ENCODE data around the gene CAMK1G. TPM values are rescaled to one million over a fixed set of nuclear protein-coding genes. Genes with fewer than 3 reads are reported as not detected.

Gene CAMK1G
- total and polyA plus RNA-seq, 4 donors = 2.1 to 10.8 (median 8.8) TPM

GRCh38 chr1:209628618-209629299 lies 45.2 kb downstream of the CAMK1G start:
- Histone ChIP-seq H3K4me1 (ENCODE audit: control insufficient read depth, insufficient read depth, low read length) (peaks cover 51% of the 10 kb centered on the region), H3K27me3 (ENCODE audit: control insufficient read depth, insufficient read depth, low read length) (no peaks in the 10 kb centered on the region), H3K27ac (ENCODE audit: low read depth, low read length) (no peak overlapping the region), H3K9me3 (ENCODE audit: control insufficient read depth, insufficient read depth, low read length) (no peaks in the 10 kb centered on the region), H3K36me3 (ENCODE audit: control insufficient read depth, insufficient read depth, low read length) (peaks cover 3% of the 10 kb centered on the region), H3K4me3 (ENCODE audit: low read depth, low read length) (no peak overlapping the region)
- 82% methylated on average over 4 of the region's 7 CpGs for WGBS (ENCODE audit: insufficient coverage)
- no peak for DNase-seq (ENCODE audit: low read depth in 4 of 6, low spot score in 6 of 6)

GRCh38 chr1:209629621-209630382 lies 46.3 kb downstream of the CAMK1G start:
- no peak overlapping the region for H3K27ac ChIP-seq (ENCODE audit: low read depth, low read length)
- no peaks in the 10 kb centered on the region for H3K9me3 ChIP-seq (ENCODE audit: control insufficient read depth, insufficient read depth, low read length)
- peak in 1 of 6 donors; percentile 57 for DNase-seq (ENCODE audit: low read depth in 4 of 6, low spot score in 6 of 6)
- peaks cover 44% of the 10 kb centered on the region for H3K4me1 ChIP-seq (ENCODE audit: control insufficient read depth, insufficient read depth, low read length)
- WGBS (ENCODE audit: insufficient coverage) = 92% methylated on average over 10 of the region's 11 CpGs
- peaks cover 3% of the 10 kb centered on the region for H3K36me3 ChIP-seq (ENCODE audit: control insufficient read depth, insufficient read depth, low read length)
- no peak overlapping the region for H3K4me3 ChIP-seq (ENCODE audit: low read depth, low read length)
- no peaks in the 10 kb centered on the region for H3K27me3 ChIP-seq (ENCODE audit: control insufficient read depth, insufficient read depth, low read length)

GRCh38 chr1:209630383-209631225 lies 47.1 kb downstream of the CAMK1G start:
- Histone ChIP-seq H3K36me3 (ENCODE audit: control insufficient read depth, insufficient read depth, low read length) (peaks cover 3% of the 10 kb centered on the region), H3K4me1 (ENCODE audit: control insufficient read depth, insufficient read depth, low read length) (peaks cover 42% of the 10 kb centered on the region), H3K9me3 (ENCODE audit: control insufficient read depth, insufficient read depth, low read length) (no peaks in the 10 kb centered on the region), H3K4me3 (ENCODE audit: low read depth, low read length) (no peak overlapping the region), H3K27ac (ENCODE audit: low read depth, low read length) (no peak overlapping the region), H3K27me3 (ENCODE audit: control insufficient read depth, insufficient read depth, low read length) (no peaks in the 10 kb centered on the region)
- DNase-seq (ENCODE audit: low read depth in 4 of 6, low spot score in 6 of 6) = peak in 1 of 6 donors; percentile 54
- 50% methylated on average over 16 of the region's 17 CpGs for WGBS (ENCODE audit: insufficient coverage)

- DNase-seq (ENCODE audit: low read depth in 4 of 6, low spot score in 6 of 6) = no peak
- WGBS (ENCODE audit: insufficient coverage) = 96% methylated on average over 4 of the region's 6 CpGs
- H3K4me1 ChIP-seq (ENCODE audit: control insufficient read depth, insufficient read depth, low read length) = peaks cover 21% of the 10 kb centered on the region
Observed at GRCh38 chr1:209633335-209633997, 50.0 kb downstream of the CAMK1G start.

GRCh38 chr1:209634005-209634737 lies 50.7 kb downstream of the CAMK1G start:
- Histone ChIP-seq H3K27ac (ENCODE audit: low read depth, low read length) (no peak overlapping the region), H3K4me1 (ENCODE audit: control insufficient read depth, insufficient read depth, low read length) (peaks cover 21% of the 10 kb centered on the region)
- WGBS (ENCODE audit: insufficient coverage) = 89% methylated on average over 16 of the region's 20 CpGs

More at GRCh38 chr1:209633335-209633997, 50.0 kb downstream of the CAMK1G start:
- H3K27me3 ChIP-seq (ENCODE audit: control insufficient read depth, insufficient read depth, low read length) = no peaks in the 10 kb centered on the region
- no peak overlapping the region for H3K27ac ChIP-seq (ENCODE audit: low read depth, low read length)
- H3K36me3 ChIP-seq (ENCODE audit: control insufficient read depth, insufficient read depth, low read length) = no peaks in the 10 kb centered on the region
- H3K9me3 ChIP-seq (ENCODE audit: control insufficient read depth, insufficient read depth, low read length) = no peaks in the 10 kb centered on the region
- H3K4me3 ChIP-seq (ENCODE audit: low read depth, low read length) = no peak overlapping the region

GRCh38 chr1:209635850-209636249 lies 52.3 kb downstream of the CAMK1G start:
- Histone ChIP-seq H3K9me3 (ENCODE audit: control insufficient read depth, insufficient read depth, low read length) (no peaks in the 10 kb centered on the region), H3K27me3 (ENCODE audit: control insufficient read depth, insufficient read depth, low read length) (no peaks in the 10 kb centered on the region), H3K4me1 (ENCODE audit: control insufficient read depth, insufficient read depth, low read length) (peaks cover 8% of the 10 kb centered on the region), H3K36me3 (ENCODE audit: control insufficient read depth, insufficient read depth, low read length) (no peaks in the 10 kb centered on the region), H3K4me3 (ENCODE audit: low read depth, low read length) (no peak overlapping the region), H3K27ac (ENCODE audit: low read depth, low read length) (no peak overlapping the region)
- DNase-seq (ENCODE audit: low read depth in 4 of 6, low spot score in 6 of 6) = no peak
- WGBS (ENCODE audit: insufficient coverage) = 71% methylated on average over 2 of the region's 5 CpGs

More at GRCh38 chr1:209634005-209634737, 50.7 kb downstream of the CAMK1G start:
- Histone ChIP-seq H3K27me3 (ENCODE audit: control insufficient read depth, insufficient read depth, low read length) (no peaks in the 10 kb centered on the region), H3K9me3 (ENCODE audit: control insufficient read depth, insufficient read depth, low read length) (no peaks in the 10 kb centered on the region), H3K4me3 (ENCODE audit: low read depth, low read length) (no peak overlapping the region), H3K36me3 (ENCODE audit: control insufficient read depth, insufficient read depth, low read length) (no peaks in the 10 kb centered on the region)
- no peak for DNase-seq (ENCODE audit: low read depth in 4 of 6, low spot score in 6 of 6)

GRCh38 chr1:209641832-209642172 lies 58.3 kb downstream of the CAMK1G start:
- H3K27me3 ChIP-seq (ENCODE audit: control insufficient read depth, insufficient read depth, low read length) = no peaks in the 10 kb centered on the region
- H3K9me3 ChIP-seq (ENCODE audit: control insufficient read depth, insufficient read depth, low read length) = no peaks in the 10 kb centered on the region
- DNase-seq (ENCODE audit: low read depth in 4 of 6, low spot score in 6 of 6) = peak in 4 of 6 donors; percentile 39 to 85 (median 57)
- H3K4me1 ChIP-seq (ENCODE audit: control insufficient read depth, insufficient read depth, low read length) = peaks cover 33% of the 10 kb centered on the region
- 23% methylated on average over 3 of the region's 5 CpGs for WGBS (ENCODE audit: insufficient coverage)
- H3K27ac ChIP-seq (ENCODE audit: low read depth, low read length) = peak overlapping the region; percentile 82
- H3K4me3 ChIP-seq (ENCODE audit: low read depth, low read length) = no peak overlapping the region
- H3K36me3 ChIP-seq (ENCODE audit: control insufficient read depth, insufficient read depth, low read length) = no peaks in the 10 kb centered on the region

GRCh38 chr1:209642816-209643215 lies 59.3 kb downstream of the CAMK1G start:
- Histone ChIP-seq H3K27me3 (ENCODE audit: control insufficient read depth, insufficient read depth, low read length) (peaks cover 2% of the 10 kb centered on the region), H3K27ac (ENCODE audit: low read depth, low read length) (peak overlapping the region; percentile 74), H3K9me3 (ENCODE audit: control insufficient read depth, insufficient read depth, low read length) (no peaks in the 10 kb centered on the region), H3K4me1 (ENCODE audit: control insufficient read depth, insufficient read depth, low read length) (peaks cover 40% of the 10 kb centered on the region), H3K4me3 (ENCODE audit: low read depth, low read length) (no peak overlapping the region), H3K36me3 (ENCODE audit: control insufficient read depth, insufficient read depth, low read length) (no peaks in the 10 kb centered on the region)
- no peak for DNase-seq (ENCODE audit: low read depth in 4 of 6, low spot score in 6 of 6)
- 43% methylated on average over 1 of the region's 3 CpGs for WGBS (ENCODE audit: insufficient coverage)
